ENCODE data around the gene AGPS.
"Not testable (repeated sequence)": the region's sequence is repeated elsewhere in the genome, so short reads cannot be mapped to it uniquely, and the experiment has no call there.

AGPS gene

DNA sequence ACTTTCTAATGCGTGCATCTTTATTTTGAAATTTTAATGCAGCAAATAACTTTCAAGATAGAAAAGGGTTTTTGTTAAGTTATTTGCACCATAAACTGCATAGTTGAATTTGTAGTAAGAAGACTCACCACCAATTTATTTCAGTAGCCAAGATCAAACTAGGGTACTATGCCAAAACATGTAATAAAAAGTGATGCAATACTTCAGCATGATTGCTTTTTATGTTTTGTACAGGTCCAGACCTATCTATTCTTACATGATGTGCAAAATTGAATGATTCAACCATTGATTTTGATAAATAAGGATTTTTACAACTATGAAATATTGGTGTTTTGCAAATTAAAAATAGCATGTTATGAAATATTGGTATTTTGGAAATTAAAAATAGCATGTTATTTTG is 26.7 kb downstream of the AGPS start:
- DNase-seq: no peak

DNA sequence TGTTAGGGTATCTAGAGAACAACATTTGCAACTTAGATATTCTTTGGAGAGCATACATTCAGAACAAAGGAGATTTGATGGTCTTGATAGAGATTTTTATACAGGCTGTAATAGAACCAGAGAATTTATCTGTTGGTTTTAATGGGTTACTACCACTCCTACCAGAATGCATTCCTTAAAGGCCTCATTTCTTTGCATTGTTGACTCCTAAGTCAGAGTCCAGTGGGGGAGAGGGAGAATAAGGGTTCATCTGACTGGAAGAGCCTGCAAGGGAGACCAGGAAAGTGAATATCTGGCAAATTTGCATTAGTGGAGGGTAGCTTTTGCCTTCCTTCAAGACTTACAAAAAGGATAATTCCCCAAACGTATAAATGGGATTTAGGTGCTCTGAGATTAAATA is 29.7 kb downstream of the AGPS start:
- DNase-seq: no peak

DNA sequence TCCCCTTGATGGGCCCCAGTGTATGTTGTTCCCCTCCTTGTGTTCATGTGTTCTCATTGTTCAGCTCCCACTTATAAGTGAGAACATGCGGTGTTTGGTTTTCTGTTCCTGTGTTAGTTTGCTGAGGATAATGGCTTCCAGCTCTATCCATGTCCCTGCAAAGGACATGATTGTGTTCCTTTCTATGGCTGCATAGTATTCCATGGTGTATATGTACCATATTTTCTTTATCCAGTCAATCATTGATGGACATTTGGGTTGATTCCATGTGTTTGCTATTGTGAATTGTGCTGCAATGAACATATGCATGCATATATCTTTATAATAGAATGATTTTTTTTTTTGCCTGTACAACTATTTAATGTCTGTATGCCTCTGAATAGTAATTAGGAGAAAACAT is 31.5 kb downstream of the AGPS start:
- DNase-seq: not testable (repeated sequence)

DNA sequence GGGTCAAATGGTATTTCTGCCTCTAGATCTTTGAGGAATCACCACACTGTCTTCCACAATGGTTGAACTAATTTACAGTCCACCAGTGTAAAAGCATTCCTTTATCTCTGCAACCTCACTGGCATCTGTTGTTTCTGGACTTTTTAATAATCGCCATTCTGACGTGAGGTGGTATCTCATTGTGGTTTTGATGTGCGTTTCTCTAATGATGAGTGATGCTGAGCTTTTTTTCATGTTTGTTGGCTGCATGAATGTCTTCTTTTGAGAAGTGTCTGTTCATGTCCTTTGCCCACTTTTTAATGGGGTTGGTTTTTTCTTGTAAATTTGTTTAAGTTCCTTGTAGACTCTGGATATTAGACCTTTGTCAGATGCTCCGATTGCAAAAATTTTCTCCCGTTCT is 32.0 kb downstream of the AGPS start:
- not testable (repeated sequence) for DNase-seq

DNA sequence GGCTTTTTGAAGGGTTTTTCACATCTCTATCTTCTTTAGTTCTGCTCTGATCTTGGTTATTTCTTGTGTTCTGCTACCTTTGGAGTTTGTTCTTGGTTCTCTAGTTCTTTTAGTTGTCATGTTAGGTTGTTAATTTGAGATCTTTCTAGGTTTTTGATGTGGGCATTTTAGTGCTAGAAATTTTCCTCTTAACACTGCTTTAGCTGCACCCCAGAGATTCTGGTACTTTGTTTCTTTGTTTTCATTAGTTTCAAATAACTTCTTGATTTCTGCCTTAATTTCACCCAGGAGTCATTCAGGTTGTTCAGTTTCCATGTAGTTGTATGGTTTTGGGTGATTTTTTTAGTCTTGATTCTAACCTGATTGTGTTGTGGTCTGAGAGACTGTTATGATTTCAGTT is 34.7 kb downstream of the AGPS start:
- no peak for DNase-seq

DNA sequence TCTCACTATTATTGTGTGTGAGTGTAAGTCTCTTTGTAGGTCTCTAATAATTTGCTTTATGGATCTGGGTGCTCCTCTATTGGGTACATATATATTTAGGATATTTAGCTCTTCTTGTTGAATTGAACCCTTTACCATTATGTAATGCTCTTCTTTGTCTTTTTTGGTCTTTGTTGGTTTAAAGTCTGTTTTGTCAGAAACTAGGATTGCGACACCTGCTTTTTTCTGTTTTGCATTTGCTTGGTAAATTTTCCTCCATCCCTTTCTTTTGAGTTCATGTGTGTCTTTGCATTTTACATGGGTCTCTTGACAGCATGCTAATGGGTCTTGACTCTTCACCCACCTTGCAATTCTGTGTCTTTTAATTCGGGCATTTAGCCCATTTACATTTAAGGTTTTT is 35.4 kb downstream of the AGPS start:
- DNase-seq: not testable (repeated sequence)

DNA sequence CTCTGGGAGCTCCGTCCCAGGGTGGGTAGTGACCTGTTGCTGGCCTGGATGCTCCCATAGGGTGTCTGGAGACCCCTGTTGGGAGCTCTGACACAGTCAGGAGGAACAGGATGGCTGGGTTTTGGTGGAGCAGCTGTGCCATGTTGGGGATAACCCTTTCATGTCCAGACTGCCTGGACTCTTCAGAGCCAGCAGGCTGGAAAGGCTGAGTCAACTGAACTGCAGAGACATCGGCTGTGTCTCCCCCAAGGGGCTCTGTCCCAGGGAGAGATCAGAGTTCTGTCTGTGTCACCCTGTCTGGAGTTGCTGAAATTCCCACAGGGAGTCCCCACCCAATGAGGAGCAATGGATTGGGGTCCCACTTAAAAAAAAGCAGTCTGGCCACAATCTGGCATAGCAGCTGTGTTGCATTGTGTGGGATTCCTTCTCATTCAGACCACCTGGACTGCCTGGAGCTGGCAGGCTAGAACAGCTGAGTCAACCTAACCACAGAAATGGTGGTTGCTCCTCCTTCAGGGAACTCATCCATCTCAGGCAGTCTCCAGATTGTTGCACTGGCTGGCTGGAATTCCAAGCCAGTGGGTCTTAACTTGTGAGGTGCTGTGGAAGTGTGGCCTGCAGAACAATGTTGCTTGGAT is 37.2 kb downstream of the AGPS start:
- no peak for DNase-seq

DNA sequence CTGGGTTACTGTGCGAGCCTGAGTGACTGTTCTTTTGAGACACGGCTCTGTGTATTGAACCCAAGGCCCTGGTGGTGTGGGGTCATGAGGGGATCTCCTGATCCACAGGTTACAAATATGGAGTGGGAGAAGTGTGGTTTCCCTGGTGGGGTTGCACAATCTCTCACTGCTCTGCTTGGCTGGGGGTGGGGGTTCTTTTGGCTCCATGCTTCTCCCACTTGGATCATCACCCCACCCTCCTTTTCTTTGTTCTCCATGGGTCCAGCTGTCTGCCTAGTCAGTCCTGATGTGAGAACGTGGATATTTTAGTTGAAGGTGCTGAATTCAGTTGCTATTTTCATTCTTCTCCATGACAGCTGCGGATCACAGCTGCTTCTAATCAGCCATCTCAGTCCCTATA is 37.8 kb downstream of the AGPS start:
- no peak for DNase-seq

DNA sequence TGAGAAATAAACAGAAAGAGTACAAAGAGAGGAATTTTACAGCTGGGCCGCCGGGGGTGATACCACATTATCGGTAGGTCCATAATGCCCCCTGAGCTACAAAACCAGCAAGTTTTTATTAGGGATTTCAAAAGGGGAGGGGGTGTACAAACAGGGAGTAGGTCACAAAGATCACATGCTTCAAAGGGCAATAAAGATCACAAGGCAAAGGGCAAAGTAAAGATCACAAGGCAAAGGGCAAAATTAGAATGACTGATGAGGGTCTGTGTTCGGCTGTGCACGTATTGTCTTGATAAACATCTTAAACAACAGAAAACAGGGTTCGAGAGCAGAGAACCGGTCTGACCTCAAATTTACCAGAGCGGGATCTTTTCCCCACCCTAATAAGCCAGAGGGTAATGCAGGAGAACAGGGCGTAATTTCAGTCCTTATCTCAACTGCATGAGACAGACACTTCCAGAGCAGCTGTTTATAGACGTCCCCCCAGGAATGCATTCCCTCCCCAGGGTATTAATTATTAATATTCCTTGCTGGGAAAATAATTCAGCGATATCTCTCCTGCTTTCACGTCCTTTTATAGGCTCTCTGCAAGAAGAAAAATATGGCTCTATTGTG is 38.6 kb downstream of the AGPS start:
- DNase-seq: not testable (repeated sequence)

DNA sequence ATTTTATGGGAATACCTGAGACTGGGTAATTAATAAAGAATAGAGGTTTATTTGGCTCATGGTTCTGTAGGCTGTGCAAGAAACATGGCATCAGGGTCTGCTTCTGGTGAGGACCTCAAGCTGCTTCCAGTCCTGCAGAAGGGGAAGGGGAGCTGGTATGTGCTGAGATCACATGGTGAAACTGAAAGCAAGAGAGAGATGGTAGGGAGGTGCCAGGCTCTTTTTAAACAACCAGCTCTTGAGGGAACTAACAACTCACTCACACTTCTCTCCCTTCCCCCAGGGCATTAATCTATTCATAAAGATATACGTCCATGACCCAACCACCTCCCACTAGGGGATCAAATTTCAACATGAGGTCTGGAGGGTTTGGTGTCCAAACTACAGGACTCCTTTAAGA is 40.1 kb downstream of the AGPS start:
- DNase-seq: no peak

DNA sequence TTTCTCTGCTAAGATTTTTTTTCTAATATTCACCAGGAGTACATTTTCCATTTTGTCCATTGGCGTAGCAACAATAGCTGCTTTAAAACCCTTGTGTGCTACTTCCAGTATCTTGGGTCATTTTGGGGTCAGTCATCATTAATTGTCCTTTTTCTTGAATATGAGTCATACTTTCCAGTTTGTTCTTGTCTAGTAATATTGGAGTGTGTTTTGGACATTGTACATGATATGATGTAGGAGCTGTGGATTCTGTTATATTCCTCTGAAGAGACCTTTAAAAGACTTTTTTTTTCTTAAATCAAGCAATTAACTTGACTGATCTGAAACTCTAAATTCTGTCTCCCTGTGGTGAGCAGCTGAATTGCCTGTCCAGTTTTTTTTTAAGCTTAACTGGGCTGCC is 40.8 kb downstream of the AGPS start:
- DNase-seq: no peak

DNA sequence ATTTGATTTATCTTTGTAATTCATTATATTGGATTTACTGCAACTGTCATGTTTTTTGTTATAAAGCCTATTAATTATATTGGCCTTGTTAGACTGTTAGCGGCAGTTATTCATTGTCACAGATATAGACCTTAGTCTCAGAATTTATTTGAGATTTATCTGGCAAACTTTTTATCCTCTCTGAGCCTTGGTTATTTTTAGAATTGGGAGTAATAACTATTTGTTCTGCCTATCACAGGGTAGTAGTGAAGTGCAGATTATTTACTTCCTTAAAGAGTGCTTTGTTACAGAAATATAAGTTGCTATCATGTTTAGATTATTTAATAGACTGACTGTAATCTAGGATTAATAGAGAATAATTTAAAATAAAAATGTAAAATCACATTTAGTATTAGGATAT is 41.9 kb downstream of the AGPS start:
- DNase-seq: no peak

DNA sequence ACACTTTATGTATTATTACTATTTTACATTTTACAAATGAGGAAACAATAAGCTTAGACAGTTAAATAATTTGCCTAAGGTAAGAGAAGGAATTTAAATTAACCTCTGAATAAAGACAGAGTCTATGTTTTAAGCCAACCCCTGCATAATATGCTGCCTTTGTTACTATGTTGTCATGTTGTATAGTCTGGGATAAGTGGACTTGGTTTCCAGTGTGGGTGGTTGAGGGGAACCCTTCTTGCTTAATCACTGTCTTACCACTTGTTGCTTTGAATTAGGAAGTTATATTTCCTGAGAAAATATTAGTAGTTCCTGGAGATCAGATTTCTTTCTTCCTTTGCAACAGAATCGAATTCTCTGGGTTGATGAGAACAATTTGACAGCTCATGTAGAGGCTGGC is 52.6 kb downstream of the AGPS start:
- DNase-seq: no peak

DNA sequence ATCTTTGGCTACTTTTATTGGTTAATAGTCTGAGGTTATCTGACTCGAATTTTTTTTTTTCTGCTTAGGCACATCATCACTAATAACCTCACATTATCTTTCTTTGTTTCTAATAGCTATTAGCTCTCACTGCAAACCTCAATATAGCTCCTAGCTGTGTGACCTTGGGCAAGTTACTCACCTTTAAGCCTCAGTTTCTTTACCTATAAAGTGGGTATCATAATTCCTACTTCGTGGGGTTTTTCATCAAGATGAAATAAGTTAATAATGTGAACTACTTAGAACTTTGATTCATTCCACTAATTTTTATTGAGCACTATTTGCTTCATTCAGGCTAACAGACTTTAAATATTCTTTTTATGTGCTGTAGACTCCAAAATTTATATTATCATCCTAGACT is 55.5 kb downstream of the AGPS start:
- no peak for DNase-seq

DNA sequence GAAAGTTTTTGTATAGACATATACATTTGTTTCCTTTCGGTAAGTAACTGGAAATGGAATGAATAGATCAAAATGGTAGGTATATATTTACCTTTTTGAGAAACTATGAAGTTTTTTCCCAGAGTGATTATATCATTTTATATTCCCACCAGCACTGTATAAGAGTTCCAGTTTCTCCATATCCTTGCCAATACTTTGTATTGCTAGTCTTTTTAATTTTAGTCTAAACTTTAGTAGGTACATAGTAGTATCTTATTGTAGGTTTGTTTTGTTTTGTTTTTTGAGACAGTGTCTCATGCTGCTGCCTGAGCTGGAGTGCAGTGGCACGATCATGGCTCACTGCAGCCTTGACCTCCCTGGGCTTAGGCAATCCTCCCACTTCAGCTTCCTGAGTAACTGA is 56.6 kb downstream of the AGPS start:
- DNase-seq: no peak

DNA sequence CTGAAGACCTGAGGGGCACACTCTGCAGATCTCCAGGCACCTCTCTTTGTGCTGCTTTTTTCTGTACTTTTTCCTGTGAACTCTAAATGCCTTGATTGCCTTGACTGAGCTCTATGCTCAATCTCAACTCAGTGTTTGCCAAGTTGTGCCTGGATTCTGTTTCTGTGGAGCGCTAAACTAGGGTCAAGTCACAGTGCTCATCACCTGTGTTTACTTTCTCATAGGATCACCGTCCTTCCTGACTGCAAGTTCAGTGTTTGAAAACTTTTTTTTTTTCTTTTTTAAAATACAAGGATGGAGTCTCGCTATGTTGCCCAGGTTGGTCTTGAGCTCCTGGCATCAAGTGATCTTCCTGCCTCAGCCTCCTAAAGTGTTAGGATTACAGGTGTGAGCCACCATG is 62.6 kb downstream of the AGPS start:
- DNase-seq: no peak

DNA sequence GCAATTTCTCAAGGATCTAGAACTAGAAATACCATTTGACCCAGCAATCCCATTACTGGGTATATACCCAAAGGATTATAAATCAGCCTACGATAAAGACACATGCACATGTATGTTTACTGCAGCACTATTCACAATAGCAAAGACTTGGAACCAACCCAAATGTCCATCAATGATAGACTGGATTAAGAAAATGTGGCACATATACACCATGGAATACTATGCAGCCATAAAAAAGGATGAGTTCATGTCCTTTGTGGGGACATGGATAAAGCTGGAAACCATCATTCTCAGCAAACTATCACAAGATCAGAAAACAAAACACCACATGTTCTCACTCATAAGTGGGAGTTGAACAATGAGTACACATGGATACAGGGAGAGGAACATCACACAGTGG is 67.2 kb downstream of the AGPS start:
- not testable (repeated sequence) for DNase-seq

DNA sequence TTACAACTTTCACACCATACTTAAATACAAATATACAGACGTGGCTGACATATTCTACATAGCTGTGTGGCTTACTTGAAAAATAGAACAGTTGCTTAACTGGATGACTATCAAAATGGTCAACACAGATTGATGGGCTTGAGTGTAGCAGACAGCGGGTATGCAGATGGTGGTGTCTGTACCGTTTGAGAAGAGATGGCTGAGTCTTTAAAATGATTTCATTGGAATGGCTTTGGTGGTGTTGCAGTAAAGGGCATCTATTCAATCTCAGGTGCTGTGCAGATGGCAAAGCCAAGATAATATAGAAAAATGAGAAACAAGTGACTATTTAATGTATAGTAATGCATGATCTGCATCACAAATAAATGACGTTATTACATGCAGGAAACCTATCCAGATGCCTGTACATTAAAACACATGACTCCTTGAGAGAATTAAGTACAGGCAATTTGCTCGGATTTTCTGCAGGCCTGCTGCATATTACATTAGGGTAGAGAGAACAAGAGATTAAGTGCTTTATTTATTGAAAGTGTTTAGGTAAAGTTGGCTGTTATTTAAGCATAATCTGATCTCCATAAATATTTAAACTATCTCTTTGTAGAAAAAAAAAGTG is 68.5 kb downstream of the AGPS start:
- no peak for DNase-seq

DNA sequence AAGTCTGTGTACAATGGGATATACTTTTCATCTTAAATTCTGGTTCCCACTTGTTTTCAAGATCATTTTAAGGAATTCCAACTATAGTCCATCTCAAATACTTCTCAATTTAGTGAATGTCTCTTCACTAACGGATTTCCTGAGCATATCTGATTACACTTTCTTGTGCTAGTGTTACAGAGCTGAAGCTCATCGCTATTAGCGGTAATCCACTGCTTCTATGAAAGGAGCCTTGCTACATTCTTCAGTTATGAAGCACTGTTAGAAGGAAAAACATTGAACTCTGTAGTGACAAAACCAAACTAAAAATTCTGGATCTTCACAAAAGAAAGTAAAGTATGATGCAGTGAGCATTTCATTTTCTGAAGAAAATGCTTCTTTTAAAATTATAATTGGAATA is 72.0 kb downstream of the AGPS start:
- DNase-seq: no peak

DNA sequence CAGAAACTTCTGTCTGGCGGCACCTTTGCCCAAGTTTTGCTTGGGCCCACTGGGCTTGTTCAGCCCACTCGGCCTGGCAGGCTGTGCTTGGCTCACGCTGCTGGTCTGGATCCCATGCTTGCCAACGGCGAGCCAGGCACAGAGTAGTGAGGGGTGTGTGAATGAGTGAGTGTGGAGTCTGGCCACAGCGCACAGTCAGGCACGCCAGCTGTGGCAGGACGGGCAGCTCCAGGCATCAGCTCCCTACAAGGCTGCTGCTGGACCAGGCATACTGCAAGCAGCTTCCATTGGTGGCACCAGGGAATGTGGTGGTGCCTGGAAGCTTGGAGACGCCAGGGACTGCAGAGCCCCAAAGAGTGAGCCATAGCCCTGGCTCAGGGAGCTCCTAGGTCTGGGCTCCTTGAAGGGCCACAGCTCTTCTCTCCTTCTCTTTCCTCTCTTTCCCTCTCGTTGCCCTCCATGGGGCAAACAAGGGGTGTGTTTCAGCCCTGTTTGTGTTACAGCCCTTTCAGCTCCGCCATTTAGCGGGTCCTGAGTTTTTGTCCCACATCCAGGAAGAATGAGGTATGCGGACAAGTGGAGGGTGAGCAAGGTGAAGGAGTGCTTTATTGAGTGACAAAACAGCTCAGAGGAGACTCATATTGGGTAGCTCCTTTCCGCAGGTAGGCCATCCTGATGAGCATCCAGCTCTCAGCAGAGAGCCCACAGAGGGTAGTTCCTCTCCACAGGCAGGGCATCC is 73.0 kb downstream of the AGPS start:
- no peak for DNase-seq

DNA sequence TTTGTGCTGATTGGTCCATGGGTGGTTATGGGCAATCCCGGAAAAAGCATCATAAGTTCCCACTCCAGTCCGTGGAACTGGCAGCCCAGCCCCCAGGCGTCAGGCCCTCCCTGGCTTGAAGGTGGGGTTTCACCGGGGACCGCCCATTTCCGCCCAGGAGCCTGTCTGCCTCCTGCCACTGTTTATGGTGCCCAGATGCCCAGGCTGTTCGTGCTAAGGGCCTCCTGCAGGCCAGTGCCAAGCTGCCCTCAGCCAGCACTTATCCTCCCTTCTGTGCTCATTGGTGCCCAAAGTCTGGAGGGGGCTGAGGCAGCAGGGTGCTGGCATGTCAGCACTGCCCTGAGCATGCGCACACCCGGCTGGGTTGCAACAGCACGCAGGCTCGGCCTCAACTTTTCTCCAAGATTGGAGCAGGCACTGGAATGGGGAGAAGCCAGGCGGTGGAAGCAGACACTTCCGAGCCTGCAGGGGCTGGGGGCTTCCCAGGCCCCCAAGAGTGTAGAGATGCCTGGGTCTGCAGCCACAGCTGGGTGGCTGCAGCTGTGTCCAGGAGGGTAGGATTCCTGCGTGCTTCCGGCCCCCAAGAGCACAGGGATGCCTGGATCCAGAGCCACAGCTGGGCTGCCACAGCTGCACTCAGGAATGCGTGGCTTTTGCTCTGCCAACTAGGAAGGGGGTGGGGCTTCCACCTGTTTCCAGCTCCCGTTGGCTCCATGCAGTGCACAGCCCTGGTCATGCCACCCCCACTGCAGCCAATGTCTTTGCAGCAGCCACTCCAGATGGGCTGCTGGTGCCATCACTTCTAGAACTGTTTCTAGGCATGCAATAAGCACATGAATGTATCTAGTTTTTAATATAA is 74.0 kb downstream of the AGPS start:
- DNase-seq: no peak

DNA sequence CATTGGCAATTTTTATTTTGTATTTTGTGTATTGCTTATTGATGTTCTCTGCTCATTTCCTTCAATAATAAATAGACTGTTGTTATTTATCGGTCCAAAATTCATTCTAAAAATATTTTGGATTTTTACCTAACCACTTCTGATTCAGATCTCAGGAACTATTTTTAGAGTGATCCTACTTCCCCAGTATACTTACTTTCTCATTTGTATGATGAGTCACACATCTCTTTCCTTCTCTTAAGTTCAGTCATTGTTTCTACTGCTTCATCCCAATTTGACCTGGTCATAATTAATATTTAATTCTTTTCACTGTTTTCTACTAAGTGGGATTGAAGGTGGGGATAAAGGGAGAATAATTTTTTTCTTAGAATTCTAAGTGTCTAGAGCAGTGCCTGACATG is 75.1 kb downstream of the AGPS start:
- no peak for DNase-seq

Data from hypothalamus (tissue), 51 donors.